ENCODE results near the gene CELA3B. TPM values are rescaled to one million over a fixed set of nuclear protein-coding genes. Genes with fewer than 3 reads are reported as not detected.

Gene CELA3B
- total and polyA plus RNA-seq, 2 of the 13 experiments (the other 11 are each of a cell fraction or from before 2014, with no cell fraction given), result 0.34 TPM; not detected in 1

DNA sequence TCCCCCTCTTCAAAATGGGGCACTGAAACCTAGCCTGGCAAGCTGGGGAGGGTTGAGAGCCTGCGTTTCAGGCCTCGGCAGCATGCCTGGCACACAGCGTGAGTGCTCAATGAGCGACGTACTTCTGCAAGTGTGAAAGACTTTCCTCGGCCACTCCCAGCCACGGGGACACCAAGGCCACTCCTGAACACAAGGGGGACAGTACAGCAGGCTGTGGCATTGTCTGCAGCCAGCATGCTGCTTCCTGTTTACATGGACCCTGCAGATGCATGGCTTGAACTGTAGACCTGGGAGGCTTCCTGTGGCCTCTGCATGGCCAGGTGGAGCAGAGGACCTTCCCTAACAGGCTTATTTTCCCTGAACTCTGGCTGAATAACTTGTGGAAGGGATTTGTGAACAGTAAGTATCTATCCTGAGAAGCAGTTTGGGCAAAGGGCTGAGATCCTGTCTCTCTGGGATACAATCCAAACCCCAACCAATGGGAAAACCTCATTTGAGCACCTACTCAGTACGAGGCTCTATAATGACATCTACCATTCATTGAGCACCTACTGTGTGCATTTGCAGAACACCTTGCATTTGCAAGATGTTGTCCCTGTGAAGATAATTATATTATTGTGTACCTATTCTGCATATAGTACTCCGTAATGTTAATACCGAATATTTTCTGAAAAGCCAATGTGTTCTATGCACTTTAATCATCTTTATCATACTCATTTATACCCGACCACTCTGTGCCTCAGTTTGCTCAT is 29.8 kb upstream of the CELA3B start (continued):
- no peak for TF ChIP-seq ZSCAN31 (CRISPR knock-in tag; IDR thresholded peaks at IDR 0.05; ENCODE audit: low read depth)
- no peak for TF ChIP-seq ZNF724P (CRISPR knock-in tag; IDR thresholded peaks at IDR 0.05; ENCODE audit: borderline replicate concordance)
- TF ChIP-seq SRSF4 (IDR thresholded peaks at IDR 0.05; ENCODE audit: low read depth, low read length, poor library complexity, severe bottlenecking), result no peak
- TF ChIP-seq ZNF543 (CRISPR knock-in tag; IDR thresholded peaks at IDR 0.05), result 0 out of 2 replicates have a peak, but pooled peaks have one; percentile 51
- TF ChIP-seq, protein P1, sequence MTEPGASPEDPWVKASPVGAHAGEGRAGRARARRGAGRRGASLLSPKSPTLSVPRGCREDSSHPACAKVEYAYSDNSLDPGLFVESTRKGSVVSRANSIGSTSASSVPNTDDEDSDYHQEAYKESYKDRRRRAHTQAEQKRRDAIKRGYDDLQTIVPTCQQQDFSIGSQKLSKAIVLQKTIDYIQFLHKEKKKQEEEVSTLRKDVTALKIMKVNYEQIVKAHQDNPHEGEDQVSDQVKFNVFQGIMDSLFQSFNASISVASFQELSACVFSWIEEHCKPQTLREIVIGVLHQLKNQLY (CRISPR knock-in tag; IDR thresholded peaks at IDR 0.05), result peak; percentile 72; the same call in 1 of the 2 replicates
- TF ChIP-seq NCOR1 (IDR thresholded peaks at IDR 0.05; ENCODE audit: borderline replicate concordance, low read length), result no peak
- TF ChIP-seq, protein P2, sequence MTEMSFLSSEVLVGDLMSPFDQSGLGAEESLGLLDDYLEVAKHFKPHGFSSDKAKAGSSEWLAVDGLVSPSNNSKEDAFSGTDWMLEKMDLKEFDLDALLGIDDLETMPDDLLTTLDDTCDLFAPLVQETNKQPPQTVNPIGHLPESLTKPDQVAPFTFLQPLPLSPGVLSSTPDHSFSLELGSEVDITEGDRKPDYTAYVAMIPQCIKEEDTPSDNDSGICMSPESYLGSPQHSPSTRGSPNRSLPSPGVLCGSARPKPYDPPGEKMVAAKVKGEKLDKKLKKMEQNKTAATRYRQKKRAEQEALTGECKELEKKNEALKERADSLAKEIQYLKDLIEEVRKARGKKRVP (CRISPR knock-in tag; IDR thresholded peaks at IDR 0.05), result 0 out of 4 replicates have a peak, but pooled peaks of 1 of the 2 experiments have one; percentile 13
- TF ChIP-seq TRIM24 (CRISPR knock-in tag; IDR thresholded peaks at IDR 0.05), result no peak
- no peak for TF ChIP-seq HDAC6 (IDR thresholded peaks at IDR 0.05; ENCODE audit: low read depth, low read length)
- TF ChIP-seq TAF15 (IDR thresholded peaks at IDR 0.05; ENCODE audit: low read depth, low read length, poor library complexity, severe bottlenecking), result no peak
- no peak for TF ChIP-seq ZNF138 (CRISPR knock-in tag; IDR thresholded peaks at IDR 0.05; ENCODE audit: low read depth)
- TF ChIP-seq ZBTB8A (CRISPR knock-in tag; IDR thresholded peaks at IDR 0.05; ENCODE audit: borderline replicate concordance, low read depth), result no peak
- no peak for TF ChIP-seq CCDC6 (CRISPR knock-in tag; IDR thresholded peaks at IDR 0.05)
- TF ChIP-seq, protein P3, sequence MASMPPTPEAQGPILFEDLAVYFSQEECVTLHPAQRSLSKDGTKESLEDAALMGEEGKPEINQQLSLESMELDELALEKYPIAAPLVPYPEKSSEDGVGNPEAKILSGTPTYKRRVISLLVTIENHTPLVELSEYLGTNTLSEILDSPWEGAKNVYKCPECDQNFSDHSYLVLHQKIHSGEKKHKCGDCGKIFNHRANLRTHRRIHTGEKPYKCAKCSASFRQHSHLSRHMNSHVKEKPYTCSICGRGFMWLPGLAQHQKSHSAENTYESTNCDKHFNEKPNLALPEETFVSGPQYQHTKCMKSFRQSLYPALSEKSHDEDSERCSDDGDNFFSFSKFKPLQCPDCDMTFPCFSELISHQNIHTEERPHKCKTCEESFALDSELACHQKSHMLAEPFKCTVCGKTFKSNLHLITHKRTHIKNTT (CRISPR knock-in tag; IDR thresholded peaks at IDR 0.05), result no peak
- TF ChIP-seq, protein P4, sequence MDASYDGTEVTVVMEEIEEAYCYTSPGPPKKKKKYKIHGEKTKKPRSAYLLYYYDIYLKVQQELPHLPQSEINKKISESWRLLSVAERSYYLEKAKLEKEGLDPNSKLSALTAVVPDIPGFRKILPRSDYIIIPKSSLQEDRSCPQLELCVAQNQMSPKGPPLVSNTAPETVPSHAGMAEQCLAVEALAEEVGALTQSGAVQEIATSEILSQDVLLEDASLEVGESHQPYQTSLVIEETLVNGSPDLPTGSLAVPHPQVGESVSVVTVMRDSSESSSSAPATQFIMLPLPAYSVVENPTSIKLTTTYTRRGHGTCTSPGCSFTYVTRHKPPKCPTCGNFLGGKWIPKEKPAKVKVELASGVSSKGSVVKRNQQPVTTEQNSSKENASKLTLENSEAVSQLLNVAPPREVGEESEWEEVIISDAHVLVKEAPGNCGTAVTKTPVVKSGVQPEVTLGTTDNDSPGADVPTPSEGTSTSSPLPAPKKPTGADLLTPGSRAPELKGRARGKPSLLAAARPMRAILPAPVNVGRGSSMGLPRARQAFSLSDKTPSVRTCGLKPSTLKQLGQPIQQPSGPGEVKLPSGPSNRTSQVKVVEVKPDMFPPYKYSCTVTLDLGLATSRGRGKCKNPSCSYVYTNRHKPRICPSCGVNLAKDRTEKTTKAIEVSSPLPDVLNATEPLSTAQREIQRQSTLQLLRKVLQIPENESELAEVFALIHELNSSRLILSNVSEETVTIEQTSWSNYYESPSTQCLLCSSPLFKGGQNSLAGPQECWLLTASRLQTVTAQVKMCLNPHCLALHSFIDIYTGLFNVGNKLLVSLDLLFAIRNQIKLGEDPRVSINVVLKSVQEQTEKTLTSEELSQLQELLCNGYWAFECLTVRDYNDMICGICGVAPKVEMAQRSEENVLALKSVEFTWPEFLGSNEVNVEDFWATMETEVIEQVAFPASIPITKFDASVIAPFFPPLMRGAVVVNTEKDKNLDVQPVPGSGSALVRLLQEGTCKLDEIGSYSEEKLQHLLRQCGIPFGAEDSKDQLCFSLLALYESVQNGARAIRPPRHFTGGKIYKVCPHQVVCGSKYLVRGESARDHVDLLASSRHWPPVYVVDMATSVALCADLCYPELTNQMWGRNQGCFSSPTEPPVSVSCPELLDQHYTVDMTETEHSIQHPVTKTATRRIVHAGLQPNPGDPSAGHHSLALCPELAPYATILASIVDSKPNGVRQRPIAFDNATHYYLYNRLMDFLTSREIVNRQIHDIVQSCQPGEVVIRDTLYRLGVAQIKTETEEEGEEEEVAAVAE (CRISPR knock-in tag; IDR thresholded peaks at IDR 0.05; ENCODE audit: borderline replicate concordance), result no peak
- TF ChIP-seq, protein P5, sequence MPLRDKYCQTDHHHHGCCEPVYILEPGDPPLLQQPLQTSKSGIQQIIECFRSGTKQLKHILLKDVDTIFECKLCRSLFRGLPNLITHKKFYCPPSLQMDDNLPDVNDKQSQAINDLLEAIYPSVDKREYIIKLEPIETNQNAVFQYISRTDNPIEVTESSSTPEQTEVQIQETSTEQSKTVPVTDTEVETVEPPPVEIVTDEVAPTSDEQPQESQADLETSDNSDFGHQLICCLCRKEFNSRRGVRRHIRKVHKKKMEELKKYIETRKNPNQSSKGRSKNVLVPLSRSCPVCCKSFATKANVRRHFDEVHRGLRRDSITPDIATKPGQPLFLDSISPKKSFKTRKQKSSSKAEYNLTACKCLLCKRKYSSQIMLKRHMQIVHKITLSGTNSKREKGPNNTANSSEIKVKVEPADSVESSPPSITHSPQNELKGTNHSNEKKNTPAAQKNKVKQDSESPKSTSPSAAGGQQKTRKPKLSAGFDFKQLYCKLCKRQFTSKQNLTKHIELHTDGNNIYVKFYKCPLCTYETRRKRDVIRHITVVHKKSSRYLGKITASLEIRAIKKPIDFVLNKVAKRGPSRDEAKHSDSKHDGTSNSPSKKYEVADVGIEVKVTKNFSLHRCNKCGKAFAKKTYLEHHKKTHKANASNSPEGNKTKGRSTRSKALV (CRISPR knock-in tag; IDR thresholded peaks at IDR 0.05), result 0 out of 2 replicates have a peak, but pooled peaks have one; percentile 74
- TF ChIP-seq NR2F1 (CRISPR knock-in tag; IDR thresholded peaks at IDR 0.05), result no peak
- no peak for TF ChIP-seq MAFK (conservative IDR thresholded peaks at IDR 0.05 in 1 of 2, IDR thresholded peaks at IDR 0.05 in 1 of 2; ENCODE audit: low read length in 2 of 2)
- 0 out of 2 replicates have a peak, but pooled peaks have one; percentile 19 for TF ChIP-seq BCL6 (CRISPR knock-in tag; IDR thresholded peaks at IDR 0.05)

Data from HepG2 (cell line).